K562 (cell line): ENCODE measurements around the gene ASS1. TPM values are rescaled to one million over a fixed set of nuclear protein-coding genes. Genes with fewer than 3 reads are reported as not detected.

Experiments
- FOXO4 ChIP-seq: fragments of 450-650 bp; formaldehyde crosslinking; IDR thresholded peaks from 2 replicates; pipeline ENCODE4 v1.4.0; 2020; ENCODE audit warnings: mild to moderate bottlenecking, moderate library complexity
- KDM1A ChIP-seq, 2 experiments: fragments of 450-650 bp; IDR thresholded peaks; 2 replicates each; pipeline ENCODE4 v1.6.1; 2016; ENCODE audit warnings: mild to moderate bottlenecking in 2 of 2
- ZBTB40 ChIP-seq, 2 experiments: fragments of 450-650 bp in 1 of 2; sonication (generic) in 1 of 2; formaldehyde crosslinking in 1 of 2; IDR thresholded peaks; 2 replicates each; pipeline versions ENCODE4 v1.7.1 to v1.9.0; 2016 to 2022; ENCODE audit warnings: inconsistent platforms in 1 of 2, mild to moderate bottlenecking in 1 of 2, missing genetic modification reagents in 1 of 2
- ZNF668 ChIP-seq: fragments of 250-450 bp; sonication (Bioruptor Pico); IDR thresholded peaks from 2 replicates; pipeline ENCODE4 v1.8.0; 2022; ENCODE audit warnings: mild to moderate bottlenecking, inconsistent platforms
- polyA plus RNA-seq, 8 experiments: library from polyadenylated mRNA; depleted of rRNA in 4 of 8; stranded (reverse) in 5 of 8; unstranded in 3 of 8; fragments of >200 nt; fragmentation: Nextera tagmentation in 2 of 8; fragmentation: Illumina TruSeq in 1 of 8; extraction: Ambion mirVana in 2 of 8; extraction: Trizol in 1 of 8; gene quantifications; 2 replicates each; pipeline versions ENCODE4 v1.2.1 to v1.2.3, GENCODE V29; 2011 to 2014; ENCODE audit warnings: inconsistent platforms in 1 of 8, missing spikeins in 1 of 8
- total RNA-seq, 7 experiments: library from RNA; depleted of rRNA in 6 of 7; stranded (reverse); fragments of >200 nt in 6 of 7; fragmentation: Illumina TruSeq in 2 of 7; extraction: Trizol in 2 of 7; gene quantifications; 2 replicates each; pipeline versions ENCODE4 v1.2.1 to v1.2.3, GENCODE V29; 2011 to 2021; ENCODE audit warnings: low replicate concordance in 1 of 7

The ASS1 gene
- total and polyA plus RNA-seq, 9 of the 15 experiments (the other 6 are each of a cell fraction or from before 2014, with no cell fraction given), result 1.5 to 5.7 (median 3.7) TPM

GRCh38 chr9:130471411-130472183 is 26.8 kb downstream of the ASS1 start (continued):
- TF ChIP-seq ZBTB40 (IDR thresholded peaks at IDR 0.05) (no peak), ZBTB40 (CRISPR knock-in tag; IDR thresholded peaks at IDR 0.05) (no peak), KDM1A (IDR thresholded peaks at IDR 0.05) (no peak), ZNF668 (no peak), FOXO4 (no peak)
